Smooth muscle cell (in vitro differentiated cells): Measurements from ENCODE around the gene DDX31. TPM values are rescaled to one million over a fixed set of nuclear protein-coding genes. Genes with fewer than 3 reads are reported as not detected.

Source experiments
- DNase-seq: peaks from one replicate; lab custom pipeline; 2025; ENCODE audit not compliant: unreplicated experiment; lab: John Stamatoyannopoulos, UW
- H2AFZ ChIP-seq: fragments of 200-600 bp; sonication (generic); 2 replicates; pipeline ENCODE4 v1.6.0; 2016; ENCODE audit warnings: antibody characterized with exemption, low read depth, mild to moderate bottlenecking
- H3F3A ChIP-seq: fragments of 200-600 bp; sonication (generic); 2 replicates; pipeline ENCODE4 v1.6.0; 2017; ENCODE audit warnings: antibody characterized with exemption, low read depth
- H3K27ac ChIP-seq: fragments of 200-600 bp; sonication (generic); 2 replicates; pipeline ENCODE4 v1.5.1; 2016; ENCODE audit warnings: low read depth, mild to moderate bottlenecking
- H3K27me3 ChIP-seq: fragments of 200-600 bp; sonication (generic); 2 replicates; pipeline ENCODE4 v1.6.1; 2016; ENCODE audit warnings: low read depth, mild to moderate bottlenecking
- H3K36me3 ChIP-seq: fragments of 200-600 bp; sonication (generic); 2 replicates; pipeline ENCODE4 v1.5.1; 2016; ENCODE audit warnings: low read depth
- H3K4me1 ChIP-seq: fragments of 200-600 bp; sonication (generic); 2 replicates; pipeline ENCODE4 v1.5.1; 2016; ENCODE audit warnings: low read depth
- H3K4me2 ChIP-seq: fragments of 200-600 bp; sonication (generic); 2 replicates; pipeline ENCODE4 v1.6.0; 2016; ENCODE audit warnings: mild to moderate bottlenecking
- H3K4me3 ChIP-seq: fragments of 200-600 bp; sonication (generic); 2 replicates; pipeline ENCODE4 v1.5.1; 2016; ENCODE audit warnings: mild to moderate bottlenecking
- H3K79me2 ChIP-seq: fragments of 200-600 bp; sonication (generic); 2 replicates; pipeline ENCODE4 v1.6.0; 2016; ENCODE audit warnings: low read depth, mild to moderate bottlenecking
- H3K9ac ChIP-seq: fragments of 200-600 bp; sonication (generic); 2 replicates; pipeline ENCODE4 v1.6.0; 2016; ENCODE audit warnings: low read depth
- H3K9me3 ChIP-seq: fragments of 200-600 bp; sonication (generic); replicated peaks from 2 replicates; pipeline ENCODE4 v1.5.1; 2016; ENCODE audit warnings: low read depth
- H4K20me1 ChIP-seq: fragments of 200-600 bp; sonication (generic); 2 replicates; pipeline ENCODE4 v1.6.0; 2016; ENCODE audit warnings: low read depth
- WGBS: methylation state at CpG from one replicate; pipeline ENCODE4 v1.1.7; 2016; ENCODE audit warnings: low lambda C conversion rate; 5-methylcytosine and 5-hydroxymethylcytosine counted together
- polyA plus RNA-seq: library from polyadenylated mRNA; unstranded; fragments of >200 nt; fragmentation: Nextera tagmentation; extraction: Ambion mirVana; gene quantifications from 2 replicates; pipeline ENCODE4 v1.2.1, GENCODE V29; 2016
- total RNA-seq: library from RNA; depleted of rRNA; stranded (reverse); fragments of >200 nt; gene quantifications from 2 replicates; pipeline ENCODE4 v1.2.3, GENCODE V29; 2014
- TF ChIP-seq, protein P1 (sequence below): fragments of 200-600 bp; sonication (generic); IDR thresholded peaks from 2 replicates; pipeline ENCODE4 v1.5.1; 2017; ENCODE audit warnings: borderline replicate concordance, mild to moderate bottlenecking, antibody characterized with exemption; ENCODE audit not compliant: insufficient read depth, poor library complexity, severe bottlenecking

The DDX31 gene
- total and polyA plus RNA-seq, 2 experiments from 2014 or later = 5.9 to 11.9 TPM

DNA sequence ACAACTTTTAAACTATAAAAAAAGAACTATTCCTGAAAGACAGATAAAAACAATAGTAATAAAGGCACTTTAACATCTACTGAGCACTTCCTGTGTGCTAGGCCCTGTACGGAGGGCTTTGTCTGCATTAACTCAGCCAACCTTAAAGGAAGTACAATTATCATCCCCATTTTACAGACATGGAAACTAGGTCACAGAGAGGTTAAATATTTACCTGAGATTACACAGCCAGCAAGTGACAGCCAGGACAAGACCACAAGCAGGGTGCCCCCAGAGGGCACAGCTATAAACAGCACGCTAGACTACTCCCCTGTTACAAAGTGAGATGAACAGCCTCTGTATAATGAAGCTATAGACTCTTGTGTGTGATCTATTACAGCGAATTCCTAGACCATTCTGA is 25.5 kb downstream of the DDX31 start:
- Histone ChIP-seq H3K9ac (no peak overlapping the region), H3K79me2 (no peaks in the 10 kb centered on the region), H3K27ac (no peak overlapping the region), H3K4me1 (peaks cover 30% of the 10 kb centered on the region), H3K4me2 (no peak overlapping the region), H3K36me3 (peaks cover 5% of the 10 kb centered on the region), H3K27me3 (no peaks in the 10 kb centered on the region), H4K20me1 (no peaks in the 10 kb centered on the region), H3F3A (peaks cover 50% of the 10 kb centered on the region), H3K9me3 (no peaks in the 10 kb centered on the region), H3K4me3 (no peak overlapping the region), H2AFZ (no peak overlapping the region)
- no peak for DNase-seq
- TF ChIP-seq, protein P1, sequence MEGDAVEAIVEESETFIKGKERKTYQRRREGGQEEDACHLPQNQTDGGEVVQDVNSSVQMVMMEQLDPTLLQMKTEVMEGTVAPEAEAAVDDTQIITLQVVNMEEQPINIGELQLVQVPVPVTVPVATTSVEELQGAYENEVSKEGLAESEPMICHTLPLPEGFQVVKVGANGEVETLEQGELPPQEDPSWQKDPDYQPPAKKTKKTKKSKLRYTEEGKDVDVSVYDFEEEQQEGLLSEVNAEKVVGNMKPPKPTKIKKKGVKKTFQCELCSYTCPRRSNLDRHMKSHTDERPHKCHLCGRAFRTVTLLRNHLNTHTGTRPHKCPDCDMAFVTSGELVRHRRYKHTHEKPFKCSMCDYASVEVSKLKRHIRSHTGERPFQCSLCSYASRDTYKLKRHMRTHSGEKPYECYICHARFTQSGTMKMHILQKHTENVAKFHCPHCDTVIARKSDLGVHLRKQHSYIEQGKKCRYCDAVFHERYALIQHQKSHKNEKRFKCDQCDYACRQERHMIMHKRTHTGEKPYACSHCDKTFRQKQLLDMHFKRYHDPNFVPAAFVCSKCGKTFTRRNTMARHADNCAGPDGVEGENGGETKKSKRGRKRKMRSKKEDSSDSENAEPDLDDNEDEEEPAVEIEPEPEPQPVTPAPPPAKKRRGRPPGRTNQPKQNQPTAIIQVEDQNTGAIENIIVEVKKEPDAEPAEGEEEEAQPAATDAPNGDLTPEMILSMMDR = no peak
- 96% methylated on average over 3 of the region's 3 CpGs for WGBS

DNA sequence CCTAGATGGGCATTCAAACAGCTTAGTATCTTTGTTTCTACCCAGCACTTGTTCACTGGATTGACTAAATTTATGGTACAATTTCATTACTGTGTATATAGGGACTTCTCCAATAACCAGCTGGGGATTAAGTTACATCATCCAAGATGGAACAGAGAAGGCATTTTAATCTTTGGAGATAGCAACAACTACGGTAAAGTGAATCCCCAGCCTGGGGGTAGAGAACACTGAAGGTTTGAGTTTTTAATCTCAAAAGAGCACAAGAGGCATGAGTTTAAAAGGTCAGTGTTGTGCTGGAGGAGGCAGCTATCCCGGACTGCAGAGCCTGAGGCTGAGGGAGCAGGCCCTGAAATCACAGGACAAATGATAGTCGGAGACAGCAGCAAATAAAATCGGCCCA is 28.6 kb downstream of the DDX31 start:
- H3K9me3 ChIP-seq = no peaks in the 10 kb centered on the region
- peaks cover 5% of the 10 kb centered on the region for H3K36me3 ChIP-seq
- H3K4me2 ChIP-seq = peak overlapping the region; percentile 30
- H4K20me1 ChIP-seq = no peaks in the 10 kb centered on the region
- no peaks in the 10 kb centered on the region for H3K79me2 ChIP-seq
- no peak for DNase-seq
- TF ChIP-seq, protein P1 = no peak
- H3K9ac ChIP-seq = peak overlapping the region; percentile 3
- H3K4me3 ChIP-seq = no peak overlapping the region
- H3K4me1 ChIP-seq = peaks cover 15% of the 10 kb centered on the region
- WGBS = 41% methylated on average over 4 of the region's 4 CpGs
- H3K27ac ChIP-seq = peak overlapping the region; percentile 54
- no peaks in the 10 kb centered on the region for H3K27me3 ChIP-seq
- peaks cover 23% of the 10 kb centered on the region for H3F3A ChIP-seq
- H2AFZ ChIP-seq = no peak overlapping the region

DNA sequence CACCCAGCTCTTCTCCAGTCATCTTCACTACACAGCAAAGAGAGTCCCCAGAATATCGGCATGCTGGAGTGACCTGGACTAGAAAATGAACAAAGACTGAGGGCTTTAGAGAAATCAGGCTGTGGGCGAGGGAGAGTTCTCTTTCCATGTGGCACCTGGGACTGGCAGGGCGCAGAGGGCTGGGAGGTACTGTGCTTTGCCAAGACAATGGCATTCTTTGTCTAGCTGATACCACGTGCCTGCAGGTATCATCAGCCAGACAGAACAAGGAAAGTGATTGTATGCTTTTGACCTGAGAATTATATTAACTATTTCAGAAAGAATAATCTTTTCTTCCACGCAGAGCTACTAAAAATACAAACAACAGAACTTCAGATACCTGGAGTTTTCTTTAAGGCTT is 30.5 kb downstream of the DDX31 start:
- TF ChIP-seq, protein P1 = no peak
- DNase-seq = no peak
- no peaks in the 10 kb centered on the region for H3K79me2 ChIP-seq
- WGBS = 95% methylated on average over 5 of the region's 5 CpGs
- no peak overlapping the region for H3K4me3 ChIP-seq
- no peak overlapping the region for H3K9ac ChIP-seq
- peaks cover 22% of the 10 kb centered on the region for H3F3A ChIP-seq
- H3K4me1 ChIP-seq = peaks cover 15% of the 10 kb centered on the region
- H3K9me3 ChIP-seq = no peaks in the 10 kb centered on the region
- H3K36me3 ChIP-seq = peaks cover 5% of the 10 kb centered on the region
- no peaks in the 10 kb centered on the region for H4K20me1 ChIP-seq
- H3K27me3 ChIP-seq = no peaks in the 10 kb centered on the region
- no peak overlapping the region for H3K4me2 ChIP-seq
- H2AFZ ChIP-seq = no peak overlapping the region
- no peak overlapping the region for H3K27ac ChIP-seq

DNA sequence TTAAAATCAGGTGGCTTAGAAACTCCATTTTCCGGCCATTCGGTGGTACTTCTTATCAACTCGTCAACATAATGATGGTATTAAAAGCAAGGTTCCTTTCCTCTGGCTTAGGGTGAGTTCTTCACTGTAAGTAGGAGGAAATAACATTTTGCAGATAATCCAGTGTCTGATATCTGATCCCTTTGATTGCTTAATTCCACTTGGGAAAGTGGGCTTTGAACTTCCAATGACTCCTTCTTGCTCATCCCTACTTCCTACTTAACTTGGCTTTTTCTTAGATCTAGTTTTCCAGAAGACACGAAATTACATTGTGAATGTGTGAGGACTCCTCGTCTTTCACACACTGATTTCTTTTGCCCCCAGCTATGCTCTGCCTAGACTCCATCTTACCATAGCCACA is 31.5 kb downstream of the DDX31 start:
- Histone ChIP-seq H4K20me1 (no peaks in the 10 kb centered on the region), H3F3A (peaks cover 20% of the 10 kb centered on the region), H3K9ac (no peak overlapping the region), H3K36me3 (peaks cover 5% of the 10 kb centered on the region), H3K4me2 (peak overlapping the region; percentile 64), H3K27ac (peak overlapping the region; percentile 33), H2AFZ (no peak overlapping the region), H3K4me3 (no peak overlapping the region), H3K4me1 (peaks cover 15% of the 10 kb centered on the region), H3K79me2 (no peaks in the 10 kb centered on the region), H3K9me3 (no peaks in the 10 kb centered on the region), H3K27me3 (no peaks in the 10 kb centered on the region)
- TF ChIP-seq, protein P1 = no peak
- DNase-seq = no peak
- 46% methylated on average over 5 of the region's 5 CpGs for WGBS
